Left ventricle myocardium superior (tissue), 1 donor: ENCODE data around the gene AKT1S1. TPM values are rescaled to one million over a fixed set of nuclear protein-coding genes. Genes with fewer than 3 reads are reported as not detected.
A peak's percentile ranks its signal among the peaks of the same experiment; 100 is the strongest.

Source experiments
- ATAC-seq: fragments of 200-7000 bp; cut with Tn5 transposase; one replicate; pipeline ENCODE4 v1.9.1; 2020; ENCODE audit warnings: mild to moderate bottlenecking, moderate library complexity
- DNase-seq: peaks from one replicate; pipeline ENCODE4 v3.0.0-alpha.2; 2020
- intact Hi-C: fragments of 100-400 bp; cut with micrococcal nuclease; formaldehyde crosslinking; loops from one replicate; pipeline ENCODE4 v1.11.0; 2022
- total RNA-seq: library from RNA; stranded (reverse); fragmentation: NEBNext Ultra II Directional; extraction: Animal tissue kit (Norgen Biotek cat#: 25700); gene quantifications from one replicate; pipeline ENCODE4 v1.2.1, GENCODE V29; 2021
- donor health status: DM: no; HTN: yes; CAD: no; lungs with severe emphysema.

The AKT1S1 gene
- total RNA-seq, 1 donor from 2014 or later, result 41.2 TPM

- intact Hi-C loops, result no loop called here
- no peak for DNase-seq
- no peak for ATAC-seq
Observed at GRCh38 chr19:49908480-49909420, 31.6 kb upstream of the AKT1S1 start.

DNA sequence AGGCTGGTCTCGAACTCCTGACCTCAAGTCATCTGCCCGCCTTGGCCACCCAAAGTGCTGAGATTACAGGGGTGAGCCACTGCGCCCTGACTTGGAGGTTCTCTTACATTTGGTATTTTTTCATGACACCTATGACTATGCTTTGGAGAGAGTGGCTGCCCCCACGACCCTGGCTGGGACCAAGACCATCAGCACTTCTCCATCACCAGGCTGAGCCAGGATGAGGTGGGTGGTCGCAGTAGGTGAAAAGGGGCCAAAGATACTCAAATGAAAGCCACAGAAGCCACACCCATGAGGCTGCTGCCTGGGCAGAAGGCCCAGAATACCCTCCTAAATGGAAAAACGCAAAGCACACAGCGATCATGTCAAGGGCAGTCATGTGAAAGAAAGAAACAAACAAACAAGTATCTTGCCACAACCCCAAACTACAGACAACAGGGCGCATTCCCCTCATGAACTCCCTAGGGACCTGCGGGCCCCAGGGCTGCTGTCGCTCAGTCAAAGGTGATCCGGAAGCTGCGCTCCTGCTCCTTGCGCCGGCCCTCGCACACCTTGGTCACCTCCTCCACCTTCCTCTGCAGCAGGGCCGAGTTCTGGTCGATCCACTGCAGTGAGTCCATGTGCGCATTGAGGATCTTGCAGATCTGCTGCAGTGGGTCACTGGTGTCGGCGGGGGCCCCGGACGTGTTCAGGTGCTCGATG, 30.7 kb upstream of the AKT1S1 start:
- ATAC-seq (no peak), DNase-seq (no peak)
- intact Hi-C loops, result no loop called here

DNA sequence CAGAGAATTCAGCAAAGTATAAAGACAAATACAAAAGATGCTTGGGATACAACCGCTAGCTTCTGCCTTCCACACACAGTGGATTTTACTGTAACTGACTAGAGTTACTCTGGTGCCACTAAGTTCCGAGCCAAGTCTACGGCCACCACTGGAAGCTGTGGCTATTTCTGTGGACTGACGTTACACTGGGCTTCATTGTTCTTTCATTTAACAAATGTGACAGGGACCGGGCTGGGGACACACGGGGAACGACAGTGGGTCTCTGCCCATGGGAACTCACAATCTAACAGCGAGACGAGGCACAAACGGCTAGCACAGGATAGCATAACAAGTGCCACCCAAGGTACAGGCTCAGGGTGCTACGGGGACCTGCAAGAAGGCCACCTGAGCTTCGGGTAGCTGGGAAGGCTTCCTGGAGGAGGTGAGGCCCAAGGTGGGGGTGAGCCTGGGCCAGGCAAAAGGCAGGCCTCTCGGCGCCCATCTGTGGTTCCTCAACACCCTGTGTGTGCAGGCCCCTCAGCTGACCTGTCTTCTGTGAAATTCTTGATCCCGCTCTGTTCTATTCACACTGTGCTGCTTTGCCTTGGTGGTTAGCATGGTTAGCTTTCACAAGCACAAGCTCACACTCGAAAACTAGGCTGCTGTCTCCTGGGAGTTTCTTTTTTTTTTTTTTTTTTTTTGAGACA, 29.9 kb upstream of the AKT1S1 start:
- ATAC-seq (no peak), DNase-seq (no peak)
- intact Hi-C loops, result no loop called here

DNA sequence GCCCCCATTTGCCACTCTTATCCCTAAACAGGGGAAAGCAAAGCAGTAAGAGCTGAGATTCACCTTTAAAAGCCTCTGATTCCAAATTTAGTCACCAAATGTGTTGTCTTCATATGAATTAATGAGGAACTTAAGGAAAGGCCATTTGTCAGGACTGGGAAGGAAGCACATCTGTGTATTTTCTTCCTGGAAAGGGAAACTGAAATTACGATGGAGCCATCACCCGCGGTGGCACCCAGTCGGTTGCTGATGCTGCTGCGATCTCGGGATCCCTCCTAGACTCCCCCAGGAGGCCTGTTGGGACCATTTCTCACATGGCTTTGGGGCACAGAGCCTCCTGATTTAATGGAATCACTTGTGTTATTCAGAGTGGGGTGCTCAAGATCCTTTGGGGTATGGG, 27.0 kb upstream of the AKT1S1 start:
- intact Hi-C loops, result no loop called here
- no peak for ATAC-seq

GRCh38 chr19:49896863-49897621, 19.9 kb upstream of the AKT1S1 start, which contains the start of gene IL4I1:
IL4I1 (minus strand) TSS chr19:49896887; CDS start chr19:49896160, 727 bp downstream.
- ATAC-seq (peak; percentile 55), DNase-seq (no peak)
- intact Hi-C loops, result no loop called here

More for the DNA sequence above, 27.0 kb upstream of the AKT1S1 start:
- no peak for DNase-seq

DNA sequence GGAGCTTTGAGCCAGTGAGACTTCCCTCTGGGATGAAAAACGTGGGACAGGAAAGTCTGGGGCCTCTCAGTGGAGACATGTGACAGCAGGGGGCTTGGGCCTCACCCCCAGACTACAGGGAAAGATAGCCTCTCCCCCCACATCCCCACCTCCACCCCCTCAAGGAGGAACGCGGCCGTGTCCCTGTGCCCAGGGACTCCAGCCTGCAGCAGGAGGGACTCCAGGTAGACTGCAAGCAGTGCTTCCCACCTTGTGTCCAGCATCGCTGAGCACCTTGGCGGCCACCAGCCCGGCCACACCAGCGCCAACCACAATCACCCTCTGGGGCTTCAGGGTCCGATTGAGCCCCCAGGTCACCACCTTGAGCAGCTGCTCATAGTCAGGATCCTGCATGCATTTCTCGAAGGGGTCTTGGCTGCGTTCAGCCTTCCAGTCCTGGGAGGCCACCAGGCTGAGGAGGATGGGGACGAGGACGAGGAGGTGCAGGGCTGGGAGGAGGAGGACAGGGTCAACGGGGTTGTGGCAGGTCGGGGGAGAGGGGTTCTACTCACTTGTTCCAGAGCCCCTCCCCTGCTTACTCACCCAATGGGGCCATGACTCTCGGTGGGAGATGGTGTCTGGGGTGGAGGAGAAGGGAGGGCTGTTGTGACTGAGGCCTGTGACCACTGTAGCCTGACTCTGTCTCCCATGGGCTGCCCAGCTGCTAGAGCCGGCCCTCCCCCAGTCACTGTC, 18.6 kb upstream of the AKT1S1 start:
- ATAC-seq (no peak), DNase-seq (no peak)
- intact Hi-C loops, result no loop called here

GRCh38 chr19:49894879-49895565, 17.9 kb upstream of the AKT1S1 start:
- ATAC-seq (no peak), DNase-seq (no peak)
- intact Hi-C loops, result no loop called here

DNA sequence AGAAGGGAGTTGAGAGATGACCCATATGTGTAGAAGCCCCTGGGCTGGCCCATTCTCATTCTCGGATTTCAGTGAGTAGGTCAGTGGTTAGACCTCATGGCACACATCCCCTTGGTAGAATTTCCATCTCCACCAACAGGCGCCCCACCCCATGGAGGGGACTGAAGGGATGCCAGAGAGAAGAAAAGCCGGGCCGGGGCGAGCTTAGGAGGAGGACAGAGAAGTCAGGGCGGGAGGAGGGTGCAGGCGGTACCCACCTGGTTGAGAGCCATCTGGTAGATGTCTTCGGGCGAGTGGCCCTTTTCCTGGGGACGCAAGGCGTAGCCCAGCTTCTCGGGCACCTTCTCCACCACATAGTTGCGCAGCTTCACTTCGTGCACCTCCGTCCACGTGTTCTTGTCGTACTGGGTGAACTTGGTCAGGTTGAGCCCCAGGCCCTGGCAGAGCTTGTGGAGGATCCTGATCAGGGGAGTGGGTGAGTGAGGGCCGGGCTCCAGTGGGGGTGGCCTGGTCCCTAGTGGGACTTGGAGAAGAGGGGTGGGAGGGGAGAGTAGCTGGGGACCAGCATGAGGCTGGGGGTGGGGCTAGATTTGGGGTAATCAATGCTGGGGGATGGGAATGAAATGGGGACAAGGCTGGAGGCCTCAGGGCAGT, 17.0 kb upstream of the AKT1S1 start:
- ATAC-seq (no peak), DNase-seq (no peak)
- intact Hi-C loops, result no loop called here

DNA sequence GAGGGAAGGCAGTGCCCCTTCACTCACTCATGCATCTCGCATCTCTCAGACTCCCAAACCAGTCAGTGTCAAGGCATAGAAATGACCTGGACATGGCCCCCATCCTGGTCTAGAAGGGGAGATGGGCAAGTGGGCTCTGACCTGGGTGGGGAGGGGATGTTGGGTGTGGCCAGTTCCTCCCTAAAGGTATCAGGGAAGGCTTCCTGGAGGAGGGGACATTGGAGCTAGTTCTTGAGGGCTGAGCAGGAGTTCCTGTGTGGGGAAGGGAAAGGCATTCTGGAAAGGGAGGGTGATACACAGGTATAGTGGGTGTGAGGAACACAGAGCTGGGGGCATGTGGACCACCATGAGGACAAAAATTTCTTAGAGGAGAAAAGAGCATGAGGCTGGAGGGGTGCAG, 15.6 kb upstream of the AKT1S1 start:
- ATAC-seq (no peak), DNase-seq (no peak)
- intact Hi-C loops, result no loop called here

DNA sequence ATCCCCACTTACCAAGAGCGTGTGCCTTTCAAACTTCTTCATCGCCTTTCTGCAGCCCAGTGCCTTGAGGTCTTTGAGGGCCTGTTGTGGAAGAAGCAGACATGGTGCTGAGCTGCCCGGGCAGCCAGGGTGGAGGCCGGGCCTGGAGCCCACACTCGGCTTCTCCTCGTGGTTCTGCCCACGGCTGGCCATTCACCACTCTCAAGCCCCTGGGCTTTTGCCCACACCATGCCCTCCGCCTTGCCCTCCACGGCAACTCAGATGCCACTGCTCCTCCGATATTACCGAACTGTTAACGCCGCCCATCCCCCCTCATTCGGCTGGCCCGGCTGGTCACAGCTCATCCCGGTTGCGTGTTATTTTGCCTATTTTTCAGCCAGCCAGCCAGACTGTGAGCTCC, 14.2 kb upstream of the AKT1S1 start:
- DNase-seq (no peak), ATAC-seq (no peak)
- intact Hi-C loops, result no loop called here

DNA sequence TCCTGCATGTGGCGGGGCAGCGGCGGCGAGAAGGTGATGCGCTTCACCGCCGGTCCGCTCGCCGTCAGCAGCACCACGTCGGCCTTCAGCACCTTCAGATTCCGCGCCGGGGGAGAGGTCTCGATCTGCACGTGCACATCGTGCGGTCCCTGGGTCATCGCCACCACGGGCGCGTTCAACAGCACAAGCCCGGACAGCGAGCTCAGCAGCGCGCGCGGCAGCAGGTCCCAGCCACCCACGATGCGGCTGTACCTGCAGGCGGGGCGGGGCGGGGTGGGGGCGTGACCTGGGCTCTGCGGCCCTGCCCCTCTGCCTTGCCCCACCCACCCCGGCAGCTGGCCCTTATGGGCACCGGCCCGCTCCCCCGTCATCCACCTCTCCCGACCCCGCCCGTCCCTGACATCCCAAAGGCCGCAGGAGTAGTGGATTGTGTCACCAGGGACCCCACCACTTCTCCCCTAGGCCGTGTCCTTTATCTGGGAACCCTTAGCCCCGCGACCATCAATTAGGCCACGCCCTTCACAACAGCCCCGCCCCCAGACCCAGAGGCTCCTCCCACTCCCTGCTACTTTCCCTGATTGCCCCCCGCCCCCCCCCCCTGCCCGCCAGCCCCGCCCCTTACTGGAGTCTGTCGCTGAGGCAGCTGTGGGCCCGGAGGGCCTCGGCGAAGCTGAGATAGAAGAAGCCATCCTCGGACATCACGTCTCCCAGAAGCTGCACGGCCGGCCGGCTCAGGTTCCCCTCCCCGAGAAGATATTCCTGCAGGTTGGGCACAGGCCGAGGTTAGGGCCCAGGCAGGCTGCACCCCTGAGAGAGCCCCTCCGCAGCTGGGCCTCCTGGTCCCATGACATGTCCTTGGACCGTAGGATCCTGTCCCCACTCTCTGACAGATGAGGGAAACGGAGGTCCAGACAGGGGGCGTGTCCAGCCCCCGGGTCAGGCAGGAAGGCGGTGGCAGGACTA, 13.5 kb upstream of the AKT1S1 start:
- intact Hi-C loops, result no loop called here
- ATAC-seq (peak; percentile 31), DNase-seq (no peak)

- intact Hi-C loops, result no loop called here
- DNase-seq (peak; percentile 83), ATAC-seq (peak; percentile 74)
Observed at GRCh38 chr19:49889687-49890348, 12.7 kb upstream of the AKT1S1 start.

DNA sequence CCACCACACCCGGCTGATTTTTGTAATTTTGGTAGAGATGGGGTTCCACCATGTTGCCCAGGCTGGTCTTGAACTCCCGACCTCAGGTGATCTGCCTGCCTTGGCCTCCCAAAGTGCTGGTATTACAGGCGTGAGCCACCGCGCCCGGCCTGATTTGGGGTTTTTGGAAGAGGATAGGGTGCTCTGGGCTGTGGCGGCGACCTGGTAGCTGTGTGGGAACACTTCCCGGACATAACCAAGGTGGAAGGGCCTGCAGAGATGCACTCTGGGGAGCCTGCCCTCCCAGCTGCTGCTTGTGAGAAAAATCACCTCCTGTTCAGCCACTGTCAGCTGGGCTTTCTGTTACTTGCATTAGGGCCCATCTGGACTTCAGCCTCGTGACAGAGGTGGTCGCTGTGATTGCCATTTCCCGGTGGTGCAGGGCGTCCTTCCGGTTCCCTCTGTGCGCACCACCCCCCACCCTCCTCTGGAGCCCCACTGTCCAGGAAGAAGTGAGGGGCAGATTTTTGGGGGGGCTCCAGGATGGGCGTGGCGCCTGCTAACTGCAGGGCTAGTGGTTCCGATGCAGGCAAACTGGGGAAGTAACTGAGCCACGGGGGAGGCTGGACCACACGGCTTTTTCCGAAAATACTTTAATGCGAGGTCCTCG, 12.0 kb upstream of the AKT1S1 start:
- DNase-seq, result no peak
- intact Hi-C loops, result no loop called here
- ATAC-seq, result no peak

- DNase-seq, result no peak
- no peak for ATAC-seq
- intact Hi-C loops, result no loop called here
Observed at GRCh38 chr19:49888510-49888824, 11.3 kb upstream of the AKT1S1 start.

DNA sequence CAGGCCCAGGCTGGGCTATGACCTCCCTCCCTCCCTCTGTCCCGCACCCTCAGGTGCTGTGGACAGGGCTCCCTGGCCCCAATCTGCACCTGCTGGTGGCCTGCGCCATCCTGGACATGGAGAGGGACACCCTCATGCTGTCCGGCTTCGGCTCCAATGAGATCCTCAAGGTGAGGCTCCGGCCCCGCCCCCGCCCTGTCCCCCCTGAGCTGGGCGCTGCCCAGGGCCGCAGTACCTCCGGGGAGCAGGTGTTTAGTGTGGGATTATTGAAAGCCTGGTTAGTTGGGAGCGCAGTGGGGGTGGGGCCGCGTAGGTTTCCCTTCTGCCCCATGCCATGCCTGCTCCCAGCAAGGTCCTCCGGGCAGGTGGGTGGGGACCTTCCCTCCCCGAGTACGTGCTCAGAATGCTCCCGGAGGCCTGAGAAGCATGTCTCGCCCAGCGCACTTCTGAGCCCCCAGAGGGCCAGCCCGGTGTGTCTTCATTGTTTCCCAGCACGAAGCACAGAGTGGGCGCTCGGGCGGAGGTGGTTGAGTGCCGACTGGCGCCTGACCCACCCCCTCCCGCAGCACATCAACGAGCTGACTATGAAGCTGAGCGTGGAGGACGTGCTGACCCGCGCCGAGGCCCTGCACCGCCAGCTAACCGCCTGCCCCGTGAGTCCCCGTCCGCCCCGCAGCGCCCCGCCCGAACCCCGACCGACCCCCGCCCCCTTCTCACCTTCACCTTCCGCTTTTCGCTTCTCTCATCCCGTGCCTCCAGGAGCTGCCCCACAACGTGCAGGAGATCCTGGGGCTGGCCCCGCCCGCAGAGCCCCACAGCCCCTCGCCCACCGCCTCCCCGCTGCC, 10.7 kb upstream of the AKT1S1 start:
- intact Hi-C loops, result no loop called here
- DNase-seq, result no peak
- ATAC-seq, result no peak
